Cardiac fibroblast (primary cell): ENCODE results near the gene RSAD2.

ENCODE experiments used
- DNase-seq, 2 donors: peaks; one replicate each; pipeline versions ENCODE4 v3.0.0 to v3.0.0-alpha.2; 2010; ENCODE audit warnings: low read depth in 2 of 2
- H3K4me3 ChIP-seq, 2 donors: replicated peaks in 1 of 2; 1 replicate in 1 of 2; 2 replicates in 1 of 2; pipeline ENCODE4 v1.5.1; 2011; ENCODE audit warnings: low read depth in 2 of 2, low read length in 2 of 2, mild to moderate bottlenecking in 2 of 2, moderate library complexity in 1 of 2
- TF ChIP-seq, protein P1 (sequence below): IDR thresholded peaks from one replicate; pipeline ENCODE4 v1.5.1; 2011; ENCODE audit warnings: low read depth, mild to moderate bottlenecking, low read length, inconsistent platforms

Gene RSAD2

DNA sequence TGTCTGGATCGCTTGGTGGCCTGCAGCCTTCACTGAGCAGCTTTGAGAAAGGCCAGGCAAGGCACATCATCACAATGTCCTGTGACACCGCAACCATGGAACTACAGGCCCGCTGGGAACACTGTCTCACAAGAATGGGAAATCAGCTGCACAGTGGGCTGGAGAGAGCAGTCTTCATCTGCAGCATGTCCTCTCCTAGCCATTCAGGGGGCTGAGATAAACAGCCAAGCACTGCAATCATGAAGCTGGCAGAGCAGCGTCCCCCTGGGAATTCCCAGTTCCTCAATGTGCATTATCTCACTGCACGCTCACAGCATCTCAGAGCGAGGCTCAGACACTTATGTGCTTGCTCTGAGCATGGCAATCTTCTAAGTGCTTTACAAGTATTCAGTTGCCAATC is 13.8 kb upstream of the RSAD2 start:
- TF ChIP-seq, protein P1, sequence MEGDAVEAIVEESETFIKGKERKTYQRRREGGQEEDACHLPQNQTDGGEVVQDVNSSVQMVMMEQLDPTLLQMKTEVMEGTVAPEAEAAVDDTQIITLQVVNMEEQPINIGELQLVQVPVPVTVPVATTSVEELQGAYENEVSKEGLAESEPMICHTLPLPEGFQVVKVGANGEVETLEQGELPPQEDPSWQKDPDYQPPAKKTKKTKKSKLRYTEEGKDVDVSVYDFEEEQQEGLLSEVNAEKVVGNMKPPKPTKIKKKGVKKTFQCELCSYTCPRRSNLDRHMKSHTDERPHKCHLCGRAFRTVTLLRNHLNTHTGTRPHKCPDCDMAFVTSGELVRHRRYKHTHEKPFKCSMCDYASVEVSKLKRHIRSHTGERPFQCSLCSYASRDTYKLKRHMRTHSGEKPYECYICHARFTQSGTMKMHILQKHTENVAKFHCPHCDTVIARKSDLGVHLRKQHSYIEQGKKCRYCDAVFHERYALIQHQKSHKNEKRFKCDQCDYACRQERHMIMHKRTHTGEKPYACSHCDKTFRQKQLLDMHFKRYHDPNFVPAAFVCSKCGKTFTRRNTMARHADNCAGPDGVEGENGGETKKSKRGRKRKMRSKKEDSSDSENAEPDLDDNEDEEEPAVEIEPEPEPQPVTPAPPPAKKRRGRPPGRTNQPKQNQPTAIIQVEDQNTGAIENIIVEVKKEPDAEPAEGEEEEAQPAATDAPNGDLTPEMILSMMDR: no peak
- no peak overlapping the region for H3K4me3 ChIP-seq
- no peak for DNase-seq

DNA sequence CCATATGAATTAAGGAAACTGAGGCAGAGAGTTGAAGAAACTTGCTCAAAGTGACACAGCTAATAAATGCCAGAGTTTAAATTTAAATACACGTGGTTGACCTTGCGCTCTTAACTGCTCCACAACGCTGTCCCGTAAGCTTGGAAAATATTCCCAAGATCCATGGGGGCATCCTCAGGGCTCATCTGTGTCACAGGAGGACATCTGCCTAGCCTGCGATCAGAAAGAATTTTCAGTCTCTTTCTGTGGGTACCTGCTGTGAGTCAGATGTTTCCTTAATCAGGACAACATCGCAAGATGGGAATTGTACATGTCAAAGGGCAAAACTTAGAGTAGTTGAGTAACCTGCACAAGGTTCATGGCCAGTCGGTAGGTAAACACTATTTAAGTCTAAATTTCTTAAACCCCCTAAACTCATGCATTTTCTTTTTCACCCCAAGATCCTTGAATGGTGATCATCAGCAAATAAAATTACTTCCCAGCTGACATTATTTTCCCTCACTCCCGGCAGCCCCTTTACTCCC is 13.3 kb upstream of the RSAD2 start:
- DNase-seq: no peak
- no peak overlapping the region for H3K4me3 ChIP-seq
- TF ChIP-seq, protein P1: no peak

DNA sequence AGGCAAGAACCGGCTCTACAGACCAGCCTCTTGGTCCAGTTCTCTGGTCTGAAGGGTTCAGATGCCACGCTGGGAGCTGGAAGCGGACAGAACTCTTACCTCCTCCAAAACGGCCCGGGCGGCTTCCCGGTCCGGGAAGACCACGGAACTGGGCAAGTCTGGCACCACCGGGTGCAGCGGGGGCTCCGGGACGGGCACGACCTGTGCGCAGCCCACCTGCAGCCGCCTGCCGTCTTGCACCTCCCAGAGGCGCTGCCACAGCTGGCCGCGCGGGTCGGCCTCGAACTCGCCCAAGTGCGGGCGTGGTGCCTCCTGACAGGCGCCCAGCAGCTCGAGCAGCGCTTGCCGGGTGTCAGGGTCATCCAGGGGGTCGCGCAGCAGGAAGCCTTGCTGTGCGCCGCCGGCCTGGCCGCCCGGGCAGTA is 12.6 kb upstream of the RSAD2 start:
- TF ChIP-seq, protein P1: no peak
- peak overlapping the region; percentile 9 to 11 for H3K4me3 ChIP-seq
- DNase-seq: peak in 1 of 2 donors; percentile 30

DNA sequence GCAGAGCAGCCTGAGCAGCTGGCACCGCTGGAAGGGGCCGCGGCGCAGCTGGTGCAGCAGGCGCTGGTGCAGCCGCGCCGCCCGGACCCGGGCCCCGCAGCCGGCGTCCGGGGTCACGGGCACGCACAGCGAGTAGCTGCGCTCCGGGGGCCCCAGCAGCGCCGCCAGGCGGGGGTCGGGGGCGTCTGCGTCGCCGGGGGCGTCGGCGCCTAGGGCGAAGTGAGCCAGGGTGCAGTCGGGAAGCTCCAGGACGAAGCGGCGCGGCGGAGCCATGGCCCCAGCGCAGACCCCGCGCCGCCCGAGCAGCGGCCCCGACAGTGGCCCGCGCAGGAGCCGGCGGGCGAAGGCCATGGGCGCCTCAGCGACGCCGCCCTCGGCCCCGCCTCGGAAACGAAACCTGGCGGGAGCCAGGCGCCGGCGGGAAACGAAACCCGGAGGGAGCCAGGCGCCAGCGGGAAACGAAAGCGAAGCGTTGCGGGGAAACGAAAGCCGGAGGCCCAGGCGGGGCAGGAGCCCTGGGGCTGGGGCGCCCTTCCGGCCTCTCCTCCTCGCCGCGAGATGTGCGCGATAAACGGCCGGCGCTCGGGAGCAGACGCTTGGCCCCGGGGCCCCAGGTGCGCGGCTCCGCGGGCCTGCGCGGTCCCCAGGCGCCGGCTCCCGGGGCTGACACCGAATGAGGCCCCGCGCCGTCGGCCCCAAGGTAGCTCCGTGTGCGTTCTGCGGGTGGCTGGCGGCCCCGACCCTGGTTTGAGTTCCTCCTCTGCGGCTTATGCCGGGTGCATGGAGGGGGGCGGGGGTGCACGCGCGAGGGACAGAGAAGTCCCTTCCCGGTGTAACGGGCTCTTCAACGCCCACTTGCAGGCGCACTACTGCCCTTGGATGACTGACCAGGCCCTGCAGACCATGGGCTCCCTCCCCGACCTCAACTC is 12.0 kb upstream of the RSAD2 start, which contains the start of gene CMPK2:
TSS of gene CMPK2 (minus strand) at position 562 of the 929 bp plus-strand sequence. CDS start at position 351, 211 bp downstream.
- peak within 1 kb of the TSS; percentile 61 to 74 for H3K4me3 ChIP-seq
- DNase-seq: peak; percentile 11 to 34
- TF ChIP-seq, protein P1: no peak

DNA sequence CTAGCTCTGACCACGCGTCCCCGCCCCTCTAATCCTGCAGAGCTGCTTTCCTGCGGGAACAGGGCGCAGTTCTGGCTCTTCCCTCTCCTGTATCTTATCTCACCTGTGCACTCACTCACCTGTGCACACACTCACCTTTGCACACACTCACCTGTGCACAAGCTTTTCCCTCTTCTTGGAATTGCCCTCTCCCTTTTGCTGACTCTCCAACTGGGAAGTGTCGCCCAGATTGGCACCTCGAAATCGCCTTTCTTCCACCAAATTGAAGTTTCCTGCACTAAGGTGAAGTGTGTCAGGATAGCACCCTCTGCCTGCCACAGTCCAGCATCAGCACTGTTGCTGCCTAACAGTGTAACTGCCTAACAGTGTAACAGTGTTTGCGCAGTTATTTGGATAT is 11.3 kb upstream of the RSAD2 start:
- H3K4me3 ChIP-seq: peak overlapping the region; percentile 61 to 74
- TF ChIP-seq, protein P1: peak; percentile 16
- DNase-seq: peak; percentile 9 to 42

DNA sequence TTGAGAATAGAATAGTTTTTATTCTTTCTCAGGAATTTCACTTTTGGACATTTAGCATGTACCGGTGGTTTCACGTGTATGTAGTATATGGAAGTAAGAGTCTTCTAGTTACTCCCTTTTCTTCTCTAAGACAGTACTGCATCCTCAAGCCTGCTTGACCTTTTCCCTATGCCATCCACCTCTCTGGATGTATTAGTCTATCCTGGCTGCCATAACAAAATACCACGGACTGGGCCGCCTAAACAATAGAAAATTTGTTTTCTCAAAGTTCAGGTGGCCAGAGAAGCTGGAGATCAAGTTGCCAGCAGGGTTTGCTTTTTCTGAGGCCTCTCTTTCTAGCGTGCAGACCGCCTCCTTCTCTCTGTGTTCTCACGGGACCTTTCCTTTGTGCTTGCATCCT is 10.6 kb upstream of the RSAD2 start:
- no peak for DNase-seq
- H3K4me3 ChIP-seq: no peak overlapping the region
- TF ChIP-seq, protein P1: no peak
